ENCODE measurements around the gene HERPUD2. TPM values are rescaled to one million over a fixed set of nuclear protein-coding genes. Genes with fewer than 3 reads are reported as not detected.

Gene HERPUD2
- total RNA-seq, 1 donor from 2014 or later = 36.1 TPM

GRCh38 chr7:35731349-35731748 is 36.4 kb upstream of the HERPUD2 start:
- Histone ChIP-seq H3K36me3 (ENCODE audit: control insufficient read depth, insufficient read depth, low read length) (no peaks in the 10 kb centered on the region), H3K4me3 (ENCODE audit: low read depth, low read length) (no peak overlapping the region), H3K27me3 (ENCODE audit: control insufficient read depth, insufficient read depth, low read length) (no peaks in the 10 kb centered on the region)
- no peak for TF ChIP-seq CTCF (IDR thresholded peaks at IDR 0.05; ENCODE audit: insufficient read depth, low read length, severe bottlenecking)
- no peak for FAIRE-seq
- no peak for DNase-seq (ENCODE audit: low read depth)

GRCh38 chr7:35729061-35729783 is 34.3 kb upstream of the HERPUD2 start:
- no peak for TF ChIP-seq CTCF (IDR thresholded peaks at IDR 0.05; ENCODE audit: insufficient read depth, low read length, severe bottlenecking)
- FAIRE-seq = no peak

GRCh38 chr7:35728412-35729060 is 33.6 kb upstream of the HERPUD2 start:
- H3K4me3 ChIP-seq (ENCODE audit: low read depth, low read length) = no peak overlapping the region
- FAIRE-seq (no peak), DNase-seq (ENCODE audit: low read depth) (no peak)
- no peaks in the 10 kb centered on the region for H3K36me3 ChIP-seq (ENCODE audit: control insufficient read depth, insufficient read depth, low read length)
- TF ChIP-seq CTCF (IDR thresholded peaks at IDR 0.05; ENCODE audit: insufficient read depth, low read length, severe bottlenecking) = no peak
- no peaks in the 10 kb centered on the region for H3K27me3 ChIP-seq (ENCODE audit: control insufficient read depth, insufficient read depth, low read length)

More at GRCh38 chr7:35729061-35729783, 34.3 kb upstream of the HERPUD2 start:
- Histone ChIP-seq H3K4me3 (ENCODE audit: low read depth, low read length) (no peak overlapping the region), H3K36me3 (ENCODE audit: control insufficient read depth, insufficient read depth, low read length) (no peaks in the 10 kb centered on the region), H3K27me3 (ENCODE audit: control insufficient read depth, insufficient read depth, low read length) (no peaks in the 10 kb centered on the region)
- no peak for DNase-seq (ENCODE audit: low read depth)

- no peak for FAIRE-seq
- no peak for TF ChIP-seq CTCF (IDR thresholded peaks at IDR 0.05; ENCODE audit: insufficient read depth, low read length, severe bottlenecking)
- Histone ChIP-seq H3K36me3 (ENCODE audit: control insufficient read depth, insufficient read depth, low read length) (no peaks in the 10 kb centered on the region), H3K27me3 (ENCODE audit: control insufficient read depth, insufficient read depth, low read length) (no peaks in the 10 kb centered on the region), H3K4me3 (ENCODE audit: low read depth, low read length) (no peak overlapping the region)
- DNase-seq (ENCODE audit: low read depth) = peak; percentile 67
Observed at GRCh38 chr7:35727571-35727970, 32.6 kb upstream of the HERPUD2 start.

GRCh38 chr7:35726654-35727053 is 31.7 kb upstream of the HERPUD2 start:
- no peak for TF ChIP-seq CTCF (IDR thresholded peaks at IDR 0.05; ENCODE audit: insufficient read depth, low read length, severe bottlenecking)
- H3K36me3 ChIP-seq (ENCODE audit: control insufficient read depth, insufficient read depth, low read length) = no peaks in the 10 kb centered on the region
- DNase-seq (ENCODE audit: low read depth) = no peak
- no peak for FAIRE-seq
- H3K27me3 ChIP-seq (ENCODE audit: control insufficient read depth, insufficient read depth, low read length) = no peaks in the 10 kb centered on the region
- H3K4me3 ChIP-seq (ENCODE audit: low read depth, low read length) = no peak overlapping the region

Data from bronchial epithelial cell (primary cell).